Measurements from ENCODE around the gene GLG1.

- TF ChIP-seq EZH2 (IDR thresholded peaks at IDR 0.05; ENCODE audit: low read depth) = no peak
- TF ChIP-seq CTCF (conservative IDR thresholded peaks at IDR 0.05) = no peak
These were observed 140.8 kb downstream of the GLG1 start for GRCh38 chr16:74465851-74466685.

All from PC-9 (cell line).